HCEC 1CT (cell line): ENCODE data around the gene SLC39A7.

ENCODE experiments used
- DNase-seq: peaks from one replicate; pipeline ENCODE4 v3.0.0-alpha.2; 2017

Gene SLC39A7

DNA sequence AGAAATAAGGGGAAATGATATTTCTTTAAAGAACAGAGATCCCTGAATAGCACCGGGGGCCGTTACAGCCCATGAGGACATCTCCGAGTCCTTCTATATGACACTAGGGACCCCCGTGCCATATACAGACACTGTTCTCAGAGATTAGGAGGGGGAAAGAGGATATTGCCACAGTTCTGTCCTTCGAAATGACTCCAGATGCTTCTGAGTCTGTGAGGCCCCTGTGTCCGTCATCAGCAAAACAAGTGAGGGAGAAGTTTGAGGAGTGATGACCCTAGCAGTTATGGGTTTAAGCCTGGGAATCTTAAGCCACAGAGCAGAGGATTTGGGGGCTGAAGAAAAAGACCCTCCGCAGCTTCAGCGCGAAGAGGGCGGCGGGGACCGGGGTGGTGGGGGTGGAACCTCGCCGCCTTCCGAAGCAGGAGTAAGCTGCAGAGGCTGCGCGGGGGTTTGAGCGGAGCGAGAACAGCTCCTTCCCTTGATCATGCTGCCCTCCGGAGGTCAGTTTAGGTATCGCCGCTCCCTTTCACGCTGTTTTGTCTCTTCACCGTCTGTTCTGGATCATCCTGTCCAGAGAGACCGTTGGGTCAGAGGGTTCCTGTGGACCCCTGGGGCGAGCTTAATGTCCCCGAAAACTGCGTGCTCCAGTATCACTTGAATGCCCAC is 47.4 kb downstream of the SLC39A7 start:
- DNase-seq: peak; percentile 79

DNA sequence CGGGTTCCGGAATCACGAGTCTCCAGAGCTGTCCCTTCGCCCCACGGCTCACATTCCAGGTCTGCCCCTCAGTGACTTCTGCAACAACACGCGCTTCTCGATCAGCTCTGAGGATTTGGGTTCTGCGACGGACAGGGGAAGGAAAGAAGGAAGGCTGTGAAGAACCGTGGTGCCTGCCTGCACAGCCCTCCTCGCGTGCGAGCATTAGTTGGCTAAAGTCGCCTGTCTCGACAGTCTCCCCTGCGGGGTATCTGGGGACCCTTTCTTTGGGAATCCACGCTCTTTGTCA is 47.9 kb downstream of the SLC39A7 start:
- DNase-seq: peak; percentile 60

DNA sequence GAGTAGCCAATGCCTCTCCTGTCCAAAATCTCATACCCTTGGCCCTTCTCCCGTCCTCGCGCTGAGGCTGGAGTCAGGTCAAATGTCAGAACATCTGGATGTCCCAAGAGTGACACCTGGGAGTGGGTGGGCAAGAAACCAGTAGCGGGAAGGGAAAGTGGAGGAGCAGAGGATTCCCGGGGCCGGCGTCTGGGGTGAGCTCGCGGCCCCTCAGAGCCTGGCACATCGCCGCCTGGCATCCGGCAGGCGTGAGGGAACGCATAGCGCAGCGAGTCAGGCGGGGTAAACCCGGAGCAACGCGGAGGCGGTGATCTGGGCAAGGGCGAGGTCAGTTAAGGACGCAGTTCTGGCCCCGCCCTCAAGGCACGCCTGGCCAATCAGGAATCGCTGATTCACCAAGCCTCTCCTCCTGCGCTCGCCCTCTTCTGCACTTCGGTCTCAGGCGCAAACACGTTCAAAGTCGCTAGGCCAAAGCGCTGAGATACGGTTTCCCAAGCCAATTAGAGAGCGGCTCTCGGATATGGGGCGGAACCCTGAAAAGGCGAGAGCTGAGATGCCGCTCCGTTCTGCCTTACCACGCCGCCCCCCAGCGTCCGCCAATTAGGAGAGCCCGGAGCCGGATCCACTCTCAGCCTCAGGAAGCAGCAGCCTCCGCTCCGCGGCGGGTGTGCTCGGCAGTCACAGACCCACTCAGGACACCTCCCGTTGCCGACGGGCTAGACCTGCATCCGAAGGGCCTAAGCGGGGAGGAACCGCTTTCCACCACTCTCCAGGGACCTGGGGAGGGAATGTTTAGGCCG is 48.5 kb downstream of the SLC39A7 start:
- peak; percentile 100 for DNase-seq

DNA sequence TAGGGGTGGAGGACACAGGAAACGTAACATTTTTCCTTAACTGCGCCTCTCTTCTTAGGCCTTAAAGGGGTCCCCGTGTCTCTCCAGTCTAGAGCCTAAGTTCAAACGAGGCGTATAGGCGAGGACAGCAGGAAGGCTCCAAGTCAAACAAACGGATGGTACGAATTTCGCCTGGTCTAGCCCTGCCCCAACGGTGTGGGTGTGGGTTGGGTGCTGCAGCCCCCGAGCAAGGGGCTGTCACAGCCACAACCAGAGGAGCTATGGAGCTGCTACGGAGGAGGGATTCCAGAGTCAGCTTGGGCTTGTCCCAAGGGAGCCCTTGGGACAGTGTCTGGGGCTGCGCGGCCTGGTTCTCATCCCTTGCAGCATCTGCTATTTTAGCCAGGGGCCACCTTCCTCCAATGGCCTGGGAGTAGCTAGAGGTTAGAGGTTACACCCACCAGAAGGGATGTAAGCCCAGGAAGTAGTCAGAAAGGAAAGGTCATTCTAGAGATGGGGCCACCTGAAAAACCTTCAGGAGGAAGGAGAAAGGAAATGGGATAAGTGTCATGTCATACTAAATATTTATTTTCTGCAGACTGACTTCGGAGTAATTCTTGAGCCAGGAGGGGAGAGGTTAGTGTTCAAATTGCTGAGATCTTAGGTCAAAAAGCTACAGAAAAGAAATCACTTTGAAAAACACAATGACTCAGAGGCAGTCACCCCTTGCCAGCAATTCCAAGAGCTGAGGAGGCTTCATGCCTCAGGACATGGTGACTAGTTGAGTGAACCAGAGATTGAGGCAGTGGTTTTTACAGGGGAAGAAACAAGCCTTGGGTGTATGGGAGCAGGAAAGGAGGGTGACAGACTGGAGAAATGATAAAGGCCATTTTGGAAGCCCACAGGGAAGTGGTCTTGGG is 49.3 kb downstream of the SLC39A7 start:
- DNase-seq: peak; percentile 80

DNA sequence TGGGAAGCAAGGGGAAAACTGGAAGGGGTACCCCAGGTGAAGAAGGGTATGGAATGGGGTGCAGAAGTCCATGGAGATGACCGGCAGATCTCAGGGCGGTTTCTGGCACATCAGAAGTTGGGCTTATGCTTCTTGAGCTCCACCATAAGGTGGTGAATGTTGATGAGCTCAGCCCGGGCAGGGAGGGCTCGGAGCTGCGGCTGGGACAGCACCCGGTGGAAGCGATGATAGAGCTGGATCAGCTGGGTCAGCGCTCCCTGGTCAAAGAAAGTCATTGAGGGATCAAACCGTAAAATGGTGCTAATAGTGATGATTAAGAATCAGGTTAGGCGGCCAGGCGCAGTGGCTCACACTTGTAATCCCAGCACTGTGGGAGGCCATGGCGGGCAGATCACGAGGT is 50.1 kb downstream of the SLC39A7 start:
- no peak for DNase-seq

DNA sequence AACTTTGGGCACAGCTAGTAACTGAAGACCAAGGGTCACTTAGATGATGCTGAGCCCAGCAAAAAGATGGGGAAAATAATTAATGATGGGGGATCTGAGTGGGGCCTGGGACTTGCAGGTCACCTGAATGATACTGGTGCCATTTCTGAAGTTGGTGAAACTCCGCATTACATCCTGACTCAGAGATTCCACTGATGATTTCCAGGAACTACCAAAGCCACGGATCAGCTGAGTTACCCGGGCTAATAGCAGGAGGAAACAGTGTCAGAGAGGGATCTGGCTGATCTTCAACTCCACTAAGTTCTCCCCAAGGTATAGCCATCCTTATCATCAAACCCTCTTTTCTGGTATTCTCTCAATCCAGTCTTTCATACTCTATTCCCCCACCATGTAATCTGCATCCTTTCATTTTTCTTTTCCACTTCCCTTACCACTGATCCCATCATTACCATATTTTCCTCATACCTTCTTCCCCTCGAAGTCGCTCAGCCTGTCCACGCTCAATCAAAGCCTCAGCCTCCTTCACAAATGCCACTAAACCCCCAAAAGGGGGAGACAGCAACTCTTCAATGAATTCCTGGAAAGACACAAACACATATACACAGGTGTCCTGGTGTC is 50.8 kb downstream of the SLC39A7 start:
- DNase-seq: no peak

DNA sequence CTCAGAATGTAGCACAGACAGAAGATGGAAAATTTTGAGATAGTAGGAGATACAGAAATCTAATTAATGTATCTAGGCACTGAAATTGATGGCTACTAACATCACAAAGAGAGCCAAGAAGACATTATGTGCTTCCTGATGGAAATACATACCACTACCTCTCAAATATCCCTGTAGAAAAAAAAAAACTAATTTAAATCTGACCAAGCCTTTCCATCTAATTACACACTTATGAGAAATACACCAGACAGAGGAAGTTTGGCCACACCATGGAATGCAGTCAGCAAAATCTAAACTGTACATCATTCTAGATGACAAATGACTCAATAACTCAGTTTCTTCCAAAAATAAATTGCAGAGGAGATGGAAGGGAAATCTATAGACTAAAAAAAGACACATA is 52.1 kb downstream of the SLC39A7 start:
- peak; percentile 57 for DNase-seq
